Lower lobe of right lung (tissue), 2 donors: Measurements from ENCODE around the gene COLQ. TPM values are rescaled to one million over a fixed set of nuclear protein-coding genes. Genes with fewer than 3 reads are reported as not detected.

Source experiments
- ATAC-seq, 2 donors: fragments of 200-7000 bp; cut with Tn5 transposase; one replicate each; pipeline ENCODE4 v1.9.1; 2020 to 2022; ENCODE audit warnings: mild to moderate bottlenecking in 2 of 2, moderate library complexity in 2 of 2
- DNase-seq: peaks from one replicate; pipeline ENCODE4 v3.0.0-alpha.2; 2020
- H3K27ac ChIP-seq: fragments of 200-600 bp; one replicate; pipeline ENCODE4 v1.8.0; 2022
- H3K27me3 ChIP-seq: fragments of 200-600 bp; one replicate; pipeline ENCODE4 v1.8.0; 2022; ENCODE audit warnings: low read depth
- H3K36me3 ChIP-seq: fragments of 200-600 bp; one replicate; pipeline ENCODE4 v1.8.0; 2022; ENCODE audit warnings: mild to moderate bottlenecking
- H3K4me1 ChIP-seq: fragments of 200-600 bp; one replicate; pipeline ENCODE4 v1.8.0; 2022
- H3K4me3 ChIP-seq: fragments of 200-600 bp; one replicate; pipeline ENCODE4 v1.8.0; 2022; ENCODE audit warnings: mild to moderate bottlenecking
- H3K9me3 ChIP-seq: fragments of 200-600 bp; one replicate; pipeline ENCODE4 v1.8.0; 2022
- CTCF ChIP-seq: fragments of 200-600 bp; IDR thresholded peaks from one replicate; pipeline ENCODE4 v1.8.0; 2022; ENCODE audit warnings: antibody characterized with exemption, mild to moderate bottlenecking
- intact Hi-C: fragments of 100-400 bp; cut with DNase I; formaldehyde crosslinking; loops from one replicate; pipeline ENCODE4 v1.11.0; 2022
- total RNA-seq: library from RNA; stranded (reverse); fragmentation: NEBNext Ultra II Directional; extraction: Animal tissue kit (Norgen Biotek cat#: 25700); gene quantifications from one replicate; pipeline ENCODE4 v1.2.1, GENCODE V29; 2021
- donor health status: DM: no; HTN: yes; CAD: no; lungs with severe emphysema.

The COLQ gene
- total RNA-seq, 1 donor from 2014 or later = 2.0 TPM

- TF ChIP-seq CTCF = no peak
Measured at GRCh38 chr3:15527031-15527459, 5.5 kb upstream of the COLQ start.

GRCh38 chr3:15525790-15526189 is 4.3 kb upstream of the COLQ start:
- DNase-seq = no peak
- intact Hi-C loops = no loop called here
- no peak for ATAC-seq
- H3K27me3 ChIP-seq = no peaks in the 10 kb centered on the region
- H3K9me3 ChIP-seq = no peaks in the 10 kb centered on the region
- peaks cover 15% of the 10 kb centered on the region for H3K4me1 ChIP-seq
- no peak for TF ChIP-seq CTCF
- no peak overlapping the region for H3K4me3 ChIP-seq
- no peaks in the 10 kb centered on the region for H3K36me3 ChIP-seq
- H3K27ac ChIP-seq = no peak overlapping the region

More at GRCh38 chr3:15527031-15527459, 5.5 kb upstream of the COLQ start:
- Histone ChIP-seq H3K4me1 (peaks cover 15% of the 10 kb centered on the region), H3K36me3 (no peaks in the 10 kb centered on the region), H3K27me3 (no peaks in the 10 kb centered on the region), H3K4me3 (no peak overlapping the region), H3K27ac (no peak overlapping the region), H3K9me3 (no peaks in the 10 kb centered on the region)
- no peak for DNase-seq
- intact Hi-C loops = no loop called here
- ATAC-seq = no peak

GRCh38 chr3:15523660-15524417 is 2.3 kb upstream of the COLQ start:
- no peaks in the 10 kb centered on the region for H3K36me3 ChIP-seq
- DNase-seq (no peak), ATAC-seq (no peak)
- intact Hi-C loops = no loop called here
- no peak overlapping the region for H3K4me3 ChIP-seq
- peaks cover 5% of the 10 kb centered on the region for H3K4me1 ChIP-seq
- H3K9me3 ChIP-seq = no peaks in the 10 kb centered on the region
- TF ChIP-seq CTCF = no peak
- H3K27ac ChIP-seq = no peak overlapping the region
- no peaks in the 10 kb centered on the region for H3K27me3 ChIP-seq

GRCh38 chr3:15522016-15522415 is 510 bp upstream of the COLQ start:
- ATAC-seq (no peak), DNase-seq (no peak)
- intact Hi-C loops = no loop called here
- Histone ChIP-seq H3K4me1 (no peaks in the 10 kb centered on the region), H3K27ac (no peak overlapping the region), H3K9me3 (no peaks in the 10 kb centered on the region), H3K27me3 (no peaks in the 10 kb centered on the region), H3K4me3 (no peak overlapping the region), H3K36me3 (no peaks in the 10 kb centered on the region)
- TF ChIP-seq CTCF = no peak

GRCh38 chr3:15520804-15521572 is 518 bp downstream of the COLQ start:
- H3K4me3 ChIP-seq = no peak overlapping the region
- H3K27ac ChIP-seq = no peak overlapping the region
- ATAC-seq = no peak

More at GRCh38 chr3:15520804-15521572, 518 bp downstream of the COLQ start:
- H3K9me3 ChIP-seq = no peaks in the 10 kb centered on the region
- TF ChIP-seq CTCF = no peak
- no peak for DNase-seq
- H3K4me1 ChIP-seq = no peaks in the 10 kb centered on the region
- H3K27me3 ChIP-seq = no peaks in the 10 kb centered on the region
- H3K36me3 ChIP-seq = no peaks in the 10 kb centered on the region
- intact Hi-C loops = no loop called here
